Lower leg skin (tissue), 3 donors: ENCODE measurements around the gene XYLT1.

Source experiments
- CTCF ChIP-seq, 3 donors: fragments of 450-650 bp; IDR thresholded peaks; one replicate each; pipeline ENCODE4 v1.5.1; 2016; ENCODE audit warnings: antibody characterized with exemption in 3 of 3, mild to moderate bottlenecking in 3 of 3, moderate library complexity in 2 of 3
- POLR2A ChIP-seq, 2 donors: fragments of 450-650 bp; IDR thresholded peaks; one replicate each; pipeline ENCODE4 v1.6.1; 2016 to 2017; ENCODE audit warnings: antibody characterized with exemption in 2 of 2, mild to moderate bottlenecking in 1 of 2, moderate library complexity in 1 of 2

- TF ChIP-seq CTCF (IDR thresholded peaks at IDR 0.05) (no peak), POLR2A (IDR thresholded peaks at IDR 0.05) (no peak)
Observed at GRCh38 chr16:17070882-17071592, 399.7 kb downstream of the XYLT1 start.
